GM19238 (cell line): ENCODE results near the gene MEI4.
"Not testable (repeated sequence)": the region's sequence is repeated elsewhere in the genome, so short reads cannot be mapped to it uniquely, and the experiment has no call there.

Experiments
- DNase-seq: peaks from one replicate; pipeline ENCODE4 v3.0.0; 2011; ENCODE audit warnings: low spot score; ENCODE audit not compliant: insufficient read length

The MEI4 gene, protein sequence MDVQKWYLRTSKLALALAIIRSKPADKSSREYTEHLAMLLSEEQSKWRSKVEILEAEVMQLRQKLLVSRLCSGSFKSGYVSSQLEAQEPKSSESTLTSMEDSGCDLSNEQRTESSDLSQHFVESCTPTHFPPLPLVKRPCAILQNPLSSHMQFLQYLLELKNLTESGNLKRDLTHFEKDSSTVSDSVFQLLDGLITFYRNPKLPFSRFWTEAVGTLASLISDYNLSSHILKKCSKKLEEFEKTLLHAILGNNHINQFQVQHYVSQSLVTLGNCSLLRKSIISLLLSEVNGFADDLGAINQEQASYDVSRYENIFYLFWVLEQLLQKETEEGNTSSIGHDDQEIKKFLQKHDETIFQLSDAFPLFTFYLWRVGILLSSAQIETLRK

DNA sequence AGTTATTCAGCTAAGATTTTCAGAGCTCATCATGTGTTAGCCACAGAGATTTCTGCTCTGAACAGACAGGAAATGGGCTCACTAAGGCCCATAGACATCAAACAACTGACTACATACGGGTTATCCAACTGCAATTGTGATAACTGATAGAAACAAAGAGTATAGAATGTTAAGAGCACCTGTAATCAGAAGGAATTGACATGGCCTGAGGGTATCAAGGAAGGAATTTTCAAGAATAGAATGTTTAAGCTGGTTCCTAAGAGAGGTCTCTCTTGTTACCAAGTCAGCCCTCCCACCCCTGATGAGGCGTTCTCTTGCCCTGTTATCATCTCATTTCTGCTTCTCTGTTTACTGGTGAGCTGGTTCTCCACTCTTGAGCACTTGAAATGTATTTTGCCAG lies at the start of gene MEI4:
Gene MEI4, plus strand, starts transcription at position 301 of the 400 bp plus-strand sequence. CDS start 37,633 bp downstream, outside the sequence.
- no peak for DNase-seq

DNA sequence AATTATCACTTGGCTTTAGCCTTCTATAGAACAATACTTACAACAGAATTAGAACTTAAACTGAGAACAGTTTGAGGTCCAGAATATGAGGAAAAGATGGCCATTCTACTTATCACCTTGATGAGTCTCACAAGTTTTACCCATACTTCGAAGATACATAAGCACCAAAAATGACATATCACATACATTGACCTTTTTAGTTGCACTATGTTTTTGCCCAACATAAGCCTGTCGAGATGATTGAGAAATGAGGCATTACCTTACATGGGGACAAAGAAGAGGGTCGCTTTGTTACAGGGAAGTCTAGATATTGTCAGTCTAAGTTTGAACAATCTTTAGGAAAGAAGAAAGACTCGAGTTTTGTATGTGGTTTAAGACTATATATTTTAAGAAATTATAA lies 48.4 kb upstream of the MEI4 start:
- DNase-seq = no peak

DNA sequence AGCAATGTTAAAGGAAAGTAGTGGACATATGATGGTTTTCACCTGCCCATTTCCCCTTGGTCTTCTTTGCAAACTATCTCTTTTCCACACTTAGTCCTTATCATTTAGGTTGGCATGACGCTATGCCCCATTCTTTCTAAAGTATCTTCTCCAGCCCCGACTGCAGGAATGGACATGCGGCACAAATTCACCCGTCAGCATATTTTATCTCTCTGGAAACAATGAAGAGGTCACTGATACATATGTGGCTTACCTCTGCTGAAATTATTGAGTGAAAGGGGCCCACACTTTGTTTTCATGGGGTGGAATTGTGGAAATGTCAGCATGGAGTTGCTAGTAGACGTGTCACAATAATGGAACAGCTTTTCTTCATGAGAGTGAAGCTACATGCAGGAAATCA lies 45.8 kb upstream of the MEI4 start:
- DNase-seq = no peak

DNA sequence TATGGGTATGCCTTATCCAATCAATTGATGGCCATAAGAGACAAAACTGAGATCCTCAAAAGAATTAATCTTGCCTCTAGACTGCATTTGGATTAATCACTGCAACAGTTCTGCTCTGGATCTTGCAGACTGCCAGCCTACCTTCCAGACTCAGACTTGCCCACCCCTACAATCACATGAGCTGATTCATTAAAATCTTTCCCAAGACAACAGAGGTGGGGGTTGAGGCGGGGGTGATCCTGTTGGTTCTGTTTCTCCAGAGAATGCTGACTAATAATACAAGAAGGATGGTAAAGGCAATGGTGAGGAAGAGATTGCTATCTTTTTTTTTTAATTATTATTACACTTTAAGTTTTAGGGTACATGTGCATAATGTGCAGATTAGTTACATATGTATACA lies 43.7 kb upstream of the MEI4 start:
- DNase-seq = no peak

DNA sequence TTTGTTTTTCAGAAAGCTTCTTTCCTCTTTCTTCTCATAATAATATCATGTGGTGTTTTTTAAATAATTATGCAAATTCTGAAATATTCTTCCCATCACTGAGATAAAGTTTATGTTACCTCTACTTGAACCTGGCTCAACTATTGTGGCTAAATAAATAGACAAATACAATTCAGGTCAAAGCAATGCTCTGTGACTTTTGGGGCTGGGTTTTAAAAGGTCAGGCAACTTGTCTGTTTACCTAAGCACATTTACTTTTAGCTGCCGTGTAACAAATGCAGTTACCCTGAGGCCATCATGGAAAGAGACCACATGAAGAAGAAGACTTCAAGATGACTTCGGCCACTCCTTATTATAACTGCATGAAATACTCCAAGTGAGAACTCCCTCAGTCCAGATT lies 33.7 kb upstream of the MEI4 start:
- DNase-seq = no peak

DNA sequence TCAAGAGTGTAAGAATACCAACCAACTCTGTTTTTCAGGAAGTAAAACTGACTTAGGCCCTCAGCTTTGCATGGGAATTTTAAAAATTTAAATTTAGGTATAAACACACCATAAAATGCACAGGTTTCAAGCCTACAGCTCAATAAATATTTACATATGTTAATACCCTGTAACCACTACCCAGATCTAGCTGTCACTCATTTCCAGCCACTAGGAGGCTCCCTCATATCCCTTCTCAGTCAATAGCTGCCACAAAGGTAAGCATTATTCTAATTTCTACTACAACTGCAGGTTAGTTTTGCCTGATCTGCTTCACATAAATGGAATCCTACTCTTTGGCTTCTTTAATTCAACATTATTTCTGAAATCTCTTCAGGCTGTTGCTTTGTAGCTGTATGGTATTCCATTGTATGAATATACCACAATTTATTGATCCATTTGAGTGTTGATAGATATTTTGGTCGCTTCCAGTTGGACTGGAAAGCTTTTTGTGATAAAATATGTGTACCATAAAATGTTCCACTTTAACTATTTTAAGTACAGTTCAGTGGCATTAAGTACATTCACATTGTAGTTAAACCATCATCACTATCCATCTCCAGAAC lies 32.5 kb upstream of the MEI4 start:
- no peak for DNase-seq

DNA sequence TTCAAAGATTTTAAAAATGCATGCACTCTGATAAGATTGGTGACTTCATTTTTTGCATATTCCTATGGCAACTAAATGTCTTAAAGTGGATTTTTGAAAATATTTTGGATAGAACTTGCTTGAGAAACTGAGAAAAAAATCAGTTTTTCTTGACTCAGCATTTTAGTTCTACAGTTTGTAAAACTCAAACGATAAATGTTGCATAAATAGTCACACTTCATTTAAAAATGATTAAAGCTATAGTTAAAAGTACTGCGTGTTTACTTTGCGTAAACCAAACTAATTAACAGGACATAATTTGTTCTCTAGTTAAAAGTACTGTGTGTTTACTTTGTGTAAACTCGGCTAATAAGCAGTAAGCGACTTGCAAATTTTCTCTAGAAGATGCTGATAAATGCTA lies 28.3 kb upstream of the MEI4 start:
- DNase-seq = no peak

DNA sequence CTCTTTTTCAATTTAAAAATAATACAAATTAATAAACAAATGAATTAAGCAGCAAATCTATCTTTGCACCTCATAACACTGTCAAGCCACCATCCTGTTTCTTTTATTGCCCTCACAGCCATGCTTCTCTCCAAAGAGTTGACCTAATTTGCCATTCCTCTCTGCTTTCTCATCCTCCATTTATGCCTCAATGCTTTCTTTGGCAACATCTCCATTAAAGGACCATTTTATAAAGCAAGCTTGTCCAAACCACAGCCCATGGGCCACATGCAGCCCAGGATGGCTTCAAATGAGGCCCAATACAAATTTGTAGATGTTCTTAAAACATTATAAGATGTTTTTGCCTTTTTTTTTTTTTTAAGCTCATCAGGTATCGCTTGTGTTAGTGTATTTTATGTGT lies 26.4 kb upstream of the MEI4 start:
- DNase-seq = no peak

DNA sequence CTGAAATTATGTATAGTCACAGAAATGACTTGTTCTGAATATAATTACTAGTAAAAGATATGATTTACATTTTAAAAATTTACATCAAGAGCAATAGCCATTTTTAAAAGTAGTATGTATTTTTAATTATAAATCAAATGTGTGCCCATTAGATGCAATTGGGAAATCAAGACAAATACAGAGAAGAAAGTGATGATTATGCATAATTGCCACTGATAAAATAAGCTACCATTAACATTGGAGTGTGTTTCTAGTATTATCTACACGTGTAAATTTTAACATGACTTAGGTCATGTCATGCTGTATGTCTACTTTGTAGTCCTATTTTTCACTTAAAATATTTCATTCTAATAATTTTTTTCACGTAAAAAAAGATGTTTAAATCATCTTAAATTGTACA lies 22.8 kb upstream of the MEI4 start:
- no peak for DNase-seq

DNA sequence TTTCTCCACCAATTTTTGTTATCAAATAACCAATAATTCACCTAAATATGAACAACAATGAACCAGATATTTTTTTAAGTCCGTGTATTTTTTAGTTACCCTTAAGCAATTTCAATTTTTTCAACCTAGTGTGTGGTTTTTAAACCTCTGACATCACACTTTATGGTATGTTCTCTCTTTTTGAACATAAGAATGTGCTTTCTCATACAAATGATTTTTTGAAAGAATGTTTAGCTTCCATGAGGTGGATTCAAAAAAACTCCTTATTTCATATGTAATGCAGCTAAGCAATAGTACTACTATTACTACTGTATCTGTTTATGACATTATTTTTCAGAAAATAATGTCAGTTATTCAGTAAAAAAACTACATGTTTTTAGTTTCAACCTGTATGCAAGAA lies 19.4 kb upstream of the MEI4 start:
- DNase-seq = no peak

DNA sequence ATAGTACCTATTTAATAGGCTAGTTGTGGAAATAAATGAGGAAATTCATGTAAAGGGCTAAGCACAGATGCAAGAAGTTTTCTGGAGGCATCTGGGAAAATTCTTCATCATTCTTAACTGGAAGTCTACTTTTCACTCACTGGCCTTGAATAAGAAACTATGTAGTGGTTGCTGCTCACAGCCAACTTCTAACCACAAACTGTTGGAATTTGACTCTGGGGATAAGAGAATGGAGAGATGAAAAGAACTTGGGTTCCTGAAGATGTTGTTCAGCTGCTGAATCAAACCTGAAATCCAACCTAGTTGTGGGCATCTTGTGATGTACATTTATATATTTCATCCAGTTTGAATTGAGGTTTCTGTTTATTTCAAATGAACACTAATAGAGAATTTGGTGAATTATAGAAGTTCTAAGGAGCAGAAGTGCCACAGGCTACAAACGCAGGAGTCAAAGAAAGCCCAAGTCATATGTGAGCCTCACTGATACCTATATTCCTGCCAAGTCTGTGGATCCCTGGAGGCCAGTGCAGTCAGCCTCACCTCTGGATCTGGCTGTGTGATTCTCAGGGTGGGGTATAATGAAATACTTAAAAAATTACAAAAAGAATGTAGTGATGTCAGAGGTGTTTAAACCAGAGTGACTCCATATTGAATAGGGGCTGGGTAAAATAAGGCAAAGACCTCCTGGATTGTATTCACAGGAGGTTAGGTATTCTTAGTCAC lies 18.7 kb upstream of the MEI4 start:
- DNase-seq = no peak

DNA sequence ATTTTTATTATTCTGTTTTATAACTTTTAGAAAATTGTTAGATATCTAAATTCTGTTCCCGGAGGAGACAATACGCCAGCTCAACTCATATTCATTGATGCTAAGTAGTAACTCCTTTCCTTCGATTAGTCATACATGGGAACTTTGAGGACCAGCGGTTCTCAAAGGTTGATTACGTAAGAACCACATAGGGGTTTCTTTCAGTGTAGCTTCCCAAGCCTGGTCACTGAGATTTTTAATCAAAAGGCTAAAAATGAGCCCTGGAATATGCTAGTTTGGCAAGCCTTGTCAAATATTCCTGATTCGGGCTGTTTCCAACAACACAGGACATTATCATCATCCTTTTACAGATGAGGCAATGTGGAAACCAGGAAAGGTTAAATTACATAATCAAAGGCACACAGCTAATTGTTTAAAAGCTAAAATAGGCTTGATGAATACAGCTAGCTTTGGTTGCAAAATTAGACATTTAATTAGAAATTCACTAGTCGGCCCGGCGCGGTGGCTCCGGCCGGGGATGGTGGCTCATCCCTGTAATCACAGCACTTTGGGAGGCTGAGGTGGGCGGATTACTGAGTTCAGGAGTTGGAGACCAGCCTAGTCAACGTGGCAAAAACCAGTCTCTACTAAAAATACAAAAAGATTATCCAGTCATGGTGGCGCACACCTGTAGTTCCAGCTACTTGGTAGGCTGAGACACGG lies 14.6 kb upstream of the MEI4 start:
- no peak for DNase-seq

DNA sequence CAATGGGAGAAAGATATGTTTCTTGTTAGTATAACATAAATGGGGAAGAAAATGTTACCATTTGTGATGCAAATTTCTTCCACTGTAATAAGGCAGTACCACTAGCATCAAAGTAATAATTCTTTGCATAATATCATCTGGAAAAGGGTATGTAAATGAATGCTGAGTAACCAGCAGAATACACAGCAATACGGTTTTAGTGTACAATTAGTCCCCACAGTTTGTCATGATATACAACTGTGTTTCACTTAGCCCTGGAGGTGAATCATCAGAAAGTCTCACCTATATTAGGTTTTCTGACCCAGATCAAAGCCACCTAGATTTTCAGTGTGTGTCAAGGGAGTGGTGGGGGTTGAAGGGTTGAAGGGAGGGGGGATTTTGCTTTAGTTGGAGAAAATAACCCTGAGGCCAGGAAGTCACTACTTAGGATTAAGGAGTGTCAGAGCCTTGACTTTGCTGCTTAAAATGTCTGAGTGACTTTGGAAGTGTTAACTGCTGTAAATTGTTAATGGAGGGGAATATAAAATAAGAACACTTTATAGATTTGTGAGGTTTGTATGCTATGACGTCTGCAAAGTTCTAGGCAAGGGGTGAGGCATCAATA lies 8.6 kb upstream of the MEI4 start:
- no peak for DNase-seq

DNA sequence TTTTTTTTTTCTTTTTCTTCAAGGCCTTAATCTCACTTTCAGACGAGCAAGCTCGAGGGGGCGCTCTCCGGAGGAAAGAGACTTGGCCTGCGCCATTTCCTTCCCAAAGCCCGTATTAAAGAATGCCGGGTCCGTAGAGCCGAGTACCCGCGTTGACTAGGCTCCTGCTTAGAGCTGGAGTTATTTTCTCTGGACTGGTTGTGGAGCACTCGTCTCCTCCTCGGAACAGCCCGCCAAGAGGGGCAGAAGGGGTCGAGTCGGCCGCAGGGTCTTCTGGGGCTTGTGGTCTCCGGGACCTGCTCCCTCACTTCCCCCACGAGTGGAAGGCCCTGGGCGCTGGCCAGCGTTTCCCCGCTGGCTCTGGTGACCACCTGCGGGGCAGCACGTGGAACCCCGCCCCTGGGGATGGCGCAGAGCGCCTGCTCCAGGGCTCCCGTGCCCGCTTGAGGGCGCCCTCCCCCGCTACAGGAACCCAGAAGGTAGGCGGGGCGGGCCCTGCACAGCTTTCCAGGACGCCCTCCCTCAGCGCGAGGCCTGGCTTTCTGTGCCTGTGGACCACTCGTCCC lies 2.7 kb upstream of the MEI4 start:
- no peak for DNase-seq

DNA sequence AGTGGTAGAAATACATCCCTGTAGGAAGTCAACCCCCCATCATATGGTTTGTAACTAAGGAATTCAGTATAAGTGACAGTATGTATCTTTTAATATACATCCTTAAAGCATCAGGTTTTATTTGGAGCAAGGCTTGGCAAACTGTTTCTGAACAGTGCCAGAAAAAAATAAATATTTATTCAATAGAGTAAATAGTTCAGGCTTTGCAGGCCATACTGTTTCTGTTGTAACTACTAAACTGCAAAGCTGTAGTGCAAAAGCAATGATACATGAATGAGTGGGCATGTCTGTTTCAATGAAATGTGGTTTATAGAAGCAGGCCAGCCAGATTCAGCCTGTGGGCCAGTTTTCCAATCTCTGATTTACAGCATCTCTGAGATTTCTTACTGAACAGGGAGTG lies 977 bp downstream of the MEI4 start:
- DNase-seq = no peak

DNA sequence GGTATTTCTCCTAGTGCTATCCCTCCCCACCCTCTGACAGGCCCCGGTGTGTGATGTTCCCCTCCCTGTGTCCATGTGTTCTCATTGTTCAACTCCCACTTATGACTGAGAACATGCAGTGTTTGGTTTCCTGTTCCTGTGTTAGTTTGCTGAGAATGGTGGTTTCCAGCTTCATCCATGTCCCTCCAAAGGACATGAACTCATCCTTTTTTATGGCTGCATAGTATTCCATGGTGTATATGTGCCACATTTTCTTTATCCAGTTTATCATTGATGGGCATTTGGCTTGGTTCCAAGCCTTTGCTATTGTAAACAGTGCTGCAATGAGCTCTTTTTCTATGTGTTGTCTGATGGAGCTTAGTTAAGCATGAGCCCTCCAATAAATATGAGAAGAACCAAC lies 2.2 kb downstream of the MEI4 start:
- DNase-seq = not testable (repeated sequence)

DNA sequence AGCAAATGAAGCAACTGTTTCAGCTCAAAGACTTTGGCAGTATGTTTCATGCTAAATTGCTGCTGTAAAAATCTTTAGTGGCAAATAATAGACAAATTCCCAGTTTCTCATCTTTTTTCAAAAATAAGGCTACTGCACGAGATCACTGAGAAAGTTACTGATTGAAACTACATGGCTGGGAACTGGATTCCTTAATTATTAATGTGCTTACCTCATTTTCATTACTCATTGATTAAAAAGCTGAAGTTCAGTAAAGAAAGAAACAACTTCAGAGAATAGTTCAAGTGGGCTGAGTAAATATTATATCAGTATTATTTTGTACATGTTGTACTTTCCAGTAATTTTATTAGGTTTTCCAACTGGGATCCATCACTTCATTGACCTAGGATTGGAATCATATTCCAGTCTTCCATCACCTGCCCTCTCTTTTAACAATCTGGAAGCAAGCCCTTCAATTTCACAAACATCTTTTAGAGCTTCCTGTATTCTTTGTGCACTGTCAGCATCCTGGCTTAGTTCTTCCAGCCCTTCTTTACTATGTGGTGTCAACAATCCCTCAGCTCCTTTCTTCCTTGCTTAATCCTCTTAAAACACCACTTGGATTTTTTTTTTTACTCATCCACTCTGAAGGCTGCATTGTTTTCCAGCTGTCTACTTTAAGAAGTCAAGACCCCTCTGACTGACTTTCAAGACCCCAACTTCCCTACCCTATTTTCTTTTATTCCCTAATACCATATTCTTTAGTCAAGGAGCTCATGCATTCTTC lies 4.3 kb downstream of the MEI4 start:
- no peak for DNase-seq

DNA sequence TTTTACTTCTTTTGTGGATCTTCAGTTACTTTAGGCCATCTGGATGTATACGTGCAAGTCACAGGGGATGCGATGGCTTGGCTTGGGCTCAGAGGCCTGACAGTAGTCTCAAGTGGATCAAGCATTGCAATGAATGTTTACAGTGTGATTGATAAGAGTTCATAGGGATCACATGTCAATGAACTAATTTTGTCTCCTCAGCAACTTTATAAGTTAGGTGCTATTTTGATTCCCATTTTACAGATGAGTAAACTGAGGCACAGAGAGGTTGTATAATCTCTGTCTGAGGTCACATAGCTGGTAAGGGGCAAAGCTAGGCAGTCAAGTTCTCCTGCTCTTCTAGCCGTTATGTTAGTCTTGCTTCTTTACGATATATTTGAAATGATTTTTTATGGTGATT lies 13.5 kb downstream of the MEI4 start:
- DNase-seq = no peak

DNA sequence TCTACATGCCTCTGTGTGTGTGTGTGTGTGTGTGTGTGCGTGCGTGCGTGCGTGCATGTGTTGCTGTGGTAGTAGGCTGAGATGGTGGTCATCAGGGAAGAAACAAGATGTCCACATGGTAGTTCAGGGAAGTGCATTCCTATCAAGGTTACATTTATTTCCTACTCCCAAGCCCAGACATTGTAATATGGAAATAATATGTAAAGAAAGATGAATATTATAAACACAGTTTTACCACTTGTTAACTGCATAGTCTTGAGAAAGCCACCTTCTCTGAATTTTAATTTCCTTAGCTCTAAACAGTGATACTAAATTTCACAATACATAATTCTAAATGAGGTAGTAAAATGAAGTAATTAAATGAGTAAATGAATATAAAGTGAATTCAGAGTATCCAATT lies 14.0 kb downstream of the MEI4 start:
- DNase-seq = no peak

DNA sequence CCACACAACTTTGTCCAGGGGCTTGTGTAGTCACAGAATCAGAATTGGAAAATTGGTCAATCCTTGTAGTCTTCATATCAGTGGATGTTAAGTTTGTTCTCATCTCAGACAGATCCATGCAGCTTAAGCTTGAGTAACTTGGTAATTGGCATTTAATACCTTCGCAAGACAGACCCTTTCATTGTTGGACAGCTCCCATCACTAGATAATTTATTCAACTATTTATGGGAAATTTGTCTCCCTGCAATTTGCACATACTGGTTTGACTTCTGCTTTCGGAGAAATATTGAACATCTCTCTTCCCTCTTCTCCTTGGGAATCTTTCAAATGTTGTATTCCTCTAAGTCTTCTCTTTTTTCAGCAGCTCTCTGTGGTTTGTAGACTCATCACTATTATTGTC lies 17.1 kb downstream of the MEI4 start:
- DNase-seq = no peak

DNA sequence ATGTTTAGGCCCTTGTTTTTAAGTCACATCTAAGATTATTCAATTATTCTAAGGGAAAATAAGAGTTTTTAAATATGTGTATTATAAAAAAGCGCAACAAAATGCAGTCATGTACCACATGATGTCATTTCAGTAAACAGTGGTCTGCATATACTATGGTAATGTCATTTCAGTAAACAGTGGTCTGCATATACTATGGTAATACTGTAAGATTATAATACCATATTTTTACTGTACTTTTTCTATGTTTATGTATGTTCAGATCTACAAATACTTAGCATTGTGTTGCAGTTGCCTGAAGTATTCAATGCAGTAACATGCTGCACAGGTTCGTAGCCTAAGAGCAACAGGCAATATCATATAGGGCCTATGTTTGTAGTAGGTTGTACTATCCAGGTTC lies 21.4 kb downstream of the MEI4 start:
- DNase-seq = no peak
